NCI-H69 (cell line): ENCODE results near the gene CD81.
A peak's percentile ranks its signal among the peaks of the same experiment; 100 is the strongest.
"Not testable (repeated sequence)": the region's sequence is repeated elsewhere in the genome, so short reads cannot be mapped to it uniquely, and the experiment has no call there.

Source experiments
- DNase-seq: peaks from one replicate; lab custom pipeline; 2025; lab: John Stamatoyannopoulos, UW

CD81 gene

GRCh38 chr11:2376751-2377451 is at the start of gene CD81:
TSS of gene CD81 (plus strand) at chr11:2377310. CDS start at chr11:2377550, 240 bp downstream.
- DNase-seq = peak; percentile 66

GRCh38 chr11:2328021-2328420 is 49.1 kb upstream of the CD81 start:
- DNase-seq = no peak

- DNase-seq = no peak
These were observed 48.3 kb upstream of the CD81 start for GRCh38 chr11:2328656-2329354.

- DNase-seq = no peak
These were observed 47.6 kb upstream of the CD81 start for GRCh38 chr11:2329551-2329950.

- no peak for DNase-seq
These were observed 46.4 kb upstream of the CD81 start for GRCh38 chr11:2330696-2331095.

- no peak for DNase-seq
These were observed 45.7 kb upstream of the CD81 start for GRCh38 chr11:2331404-2331803.

GRCh38 chr11:2332569-2332968 is 44.5 kb upstream of the CD81 start:
- DNase-seq = not testable (repeated sequence)

- not testable (repeated sequence) for DNase-seq
These were observed 43.5 kb upstream of the CD81 start for GRCh38 chr11:2333486-2334205.

GRCh38 chr11:2335286-2335685 is 41.8 kb upstream of the CD81 start:
- not testable (repeated sequence) for DNase-seq

GRCh38 chr11:2338760-2339159 is 38.4 kb upstream of the CD81 start:
- DNase-seq = not testable (repeated sequence)

- DNase-seq = no peak
These were observed 34.6 kb upstream of the CD81 start for GRCh38 chr11:2342557-2342956.

GRCh38 chr11:2342981-2343380 is 34.1 kb upstream of the CD81 start:
- DNase-seq = no peak

GRCh38 chr11:2343502-2343901 is 33.6 kb upstream of the CD81 start:
- DNase-seq = no peak

GRCh38 chr11:2345050-2345449 is 32.1 kb upstream of the CD81 start:
- no peak for DNase-seq

GRCh38 chr11:2346014-2346413 is 31.1 kb upstream of the CD81 start:
- DNase-seq = no peak

- DNase-seq = no peak
These were observed 30.4 kb upstream of the CD81 start for GRCh38 chr11:2346586-2347307.

- DNase-seq = no peak
These were observed 29.7 kb upstream of the CD81 start for GRCh38 chr11:2347308-2347830.

- no peak for DNase-seq
These were observed 28.1 kb upstream of the CD81 start for GRCh38 chr11:2348986-2349385.

GRCh38 chr11:2351701-2352100 is 25.4 kb upstream of the CD81 start:
- no peak for DNase-seq

- DNase-seq = no peak
These were observed 24.7 kb upstream of the CD81 start for GRCh38 chr11:2352420-2352819.

- DNase-seq = no peak
These were observed 22.0 kb upstream of the CD81 start for GRCh38 chr11:2355000-2355644.

- no peak for DNase-seq
These were observed 19.9 kb upstream of the CD81 start for GRCh38 chr11:2357246-2357645.
